ENCODE data around the gene DYNLT1. TPM values are rescaled to one million over a fixed set of nuclear protein-coding genes. Genes with fewer than 3 reads are reported as not detected.
A peak's percentile ranks its signal among the peaks of the same experiment; 100 is the strongest.
"Not testable (repeated sequence)": the region's sequence is repeated elsewhere in the genome, so short reads cannot be mapped to it uniquely, and the experiment has no call there.

Gene DYNLT1
- total RNA-seq, 2 experiments from 2014 or later = 70.9 to 74.2 TPM

GRCh38 chr6:158638324-158638854 lies 6.2 kb downstream of the DYNLT1 start:
- H3K36me3 Mint-ChIP-seq = peaks cover 68% of the 10 kb centered on the region
- no peak for DNase-seq
- H3K27me3 Mint-ChIP-seq = no peaks in the 10 kb centered on the region
- peaks cover 70% of the 10 kb centered on the region for H3K4me1 Mint-ChIP-seq
- H3K9me3 Mint-ChIP-seq = no peaks in the 10 kb centered on the region
- H3K27ac Mint-ChIP-seq = peak overlapping the region; percentile 39
- H3K4me3 Mint-ChIP-seq = no peak overlapping the region

- DNase-seq = no peak
- Mint-ChIP-seq H3K4me3 (no peak overlapping the region), H3K36me3 (peaks cover 62% of the 10 kb centered on the region), H3K4me1 (peaks cover 59% of the 10 kb centered on the region), H3K27ac (no peak overlapping the region), H3K27me3 (no peaks in the 10 kb centered on the region), H3K9me3 (no peaks in the 10 kb centered on the region)
These were observed 7.8 kb downstream of the DYNLT1 start for GRCh38 chr6:158636778-158637177.

GRCh38 chr6:158635427-158636073 lies 9.0 kb downstream of the DYNLT1 start:
- no peaks in the 10 kb centered on the region for H3K27me3 Mint-ChIP-seq
- peaks cover 61% of the 10 kb centered on the region for H3K4me1 Mint-ChIP-seq
- no peaks in the 10 kb centered on the region for H3K9me3 Mint-ChIP-seq
- H3K36me3 Mint-ChIP-seq = peaks cover 60% of the 10 kb centered on the region
- H3K27ac Mint-ChIP-seq = peak overlapping the region; percentile 68
- DNase-seq = no peak
- no peak overlapping the region for H3K4me3 Mint-ChIP-seq

GRCh38 chr6:158634695-158635426 lies 9.7 kb downstream of the DYNLT1 start:
- Mint-ChIP-seq H3K36me3 (peaks cover 56% of the 10 kb centered on the region), H3K9me3 (no peaks in the 10 kb centered on the region), H3K27me3 (no peaks in the 10 kb centered on the region), H3K4me3 (no peak overlapping the region), H3K4me1 (peaks cover 58% of the 10 kb centered on the region), H3K27ac (peak overlapping the region; percentile 77)
- DNase-seq = no peak

- H3K27me3 Mint-ChIP-seq = no peaks in the 10 kb centered on the region
- H3K4me3 Mint-ChIP-seq = no peak overlapping the region
- peaks cover 54% of the 10 kb centered on the region for H3K36me3 Mint-ChIP-seq
- H3K27ac Mint-ChIP-seq = peak overlapping the region; percentile 16
- DNase-seq = no peak
- H3K4me1 Mint-ChIP-seq = peaks cover 50% of the 10 kb centered on the region
- no peaks in the 10 kb centered on the region for H3K9me3 Mint-ChIP-seq
These were observed 11.4 kb downstream of the DYNLT1 start for GRCh38 chr6:158633127-158633526.

- peaks cover 50% of the 10 kb centered on the region for H3K4me1 Mint-ChIP-seq
These were observed 11.9 kb downstream of the DYNLT1 start for GRCh38 chr6:158632538-158633119.

GRCh38 chr6:158631678-158632537 lies 12.6 kb downstream of the DYNLT1 start:
- DNase-seq = no peak
- no peak overlapping the region for H3K4me3 Mint-ChIP-seq

More at GRCh38 chr6:158632538-158633119, 11.9 kb downstream of the DYNLT1 start:
- H3K36me3 Mint-ChIP-seq = peaks cover 56% of the 10 kb centered on the region
- peak overlapping the region; percentile 5 for H3K27ac Mint-ChIP-seq
- not testable (repeated sequence) for H3K9me3 Mint-ChIP-seq, DNase-seq, H3K4me3 Mint-ChIP-seq, H3K27me3 Mint-ChIP-seq

GRCh38 chr6:158630938-158631616 lies 13.5 kb downstream of the DYNLT1 start:
- H3K4me3 Mint-ChIP-seq = no peak overlapping the region
- no peaks in the 10 kb centered on the region for H3K9me3 Mint-ChIP-seq
- H3K4me1 Mint-ChIP-seq = peaks cover 36% of the 10 kb centered on the region
- peaks cover 48% of the 10 kb centered on the region for H3K36me3 Mint-ChIP-seq
- H3K27ac Mint-ChIP-seq = peak overlapping the region; percentile 61
- DNase-seq = no peak
- H3K27me3 Mint-ChIP-seq = no peaks in the 10 kb centered on the region

More at GRCh38 chr6:158631678-158632537, 12.6 kb downstream of the DYNLT1 start:
- Mint-ChIP-seq H3K27ac (peak overlapping the region; percentile 61), H3K36me3 (peaks cover 53% of the 10 kb centered on the region), H3K27me3 (no peaks in the 10 kb centered on the region), H3K9me3 (no peaks in the 10 kb centered on the region), H3K4me1 (peaks cover 45% of the 10 kb centered on the region)

GRCh38 chr6:158629367-158630221 lies 14.9 kb downstream of the DYNLT1 start:
- Mint-ChIP-seq H3K27me3 (no peaks in the 10 kb centered on the region), H3K36me3 (peaks cover 37% of the 10 kb centered on the region), H3K27ac (peak overlapping the region; percentile 67), H3K4me3 (no peak overlapping the region), H3K9me3 (no peaks in the 10 kb centered on the region), H3K4me1 (peaks cover 23% of the 10 kb centered on the region)
- no peak for DNase-seq

GRCh38 chr6:158628542-158628941 lies 16.0 kb downstream of the DYNLT1 start:
- no peak overlapping the region for H3K4me3 Mint-ChIP-seq
- H3K27me3 Mint-ChIP-seq = no peaks in the 10 kb centered on the region
- DNase-seq = no peak
- H3K4me1 Mint-ChIP-seq = peaks cover 23% of the 10 kb centered on the region
- H3K36me3 Mint-ChIP-seq = peaks cover 34% of the 10 kb centered on the region
- H3K27ac Mint-ChIP-seq = no peak overlapping the region
- H3K9me3 Mint-ChIP-seq = no peaks in the 10 kb centered on the region

- Mint-ChIP-seq H3K27ac (no peak overlapping the region), H3K4me1 (peaks cover 22% of the 10 kb centered on the region), H3K36me3 (peaks cover 30% of the 10 kb centered on the region), H3K27me3 (no peaks in the 10 kb centered on the region), H3K4me3 (no peak overlapping the region), H3K9me3 (no peaks in the 10 kb centered on the region)
- DNase-seq = no peak
These were observed 16.7 kb downstream of the DYNLT1 start for GRCh38 chr6:158627940-158628211.

GRCh38 chr6:158627168-158627939 lies 17.2 kb downstream of the DYNLT1 start:
- Mint-ChIP-seq H3K27ac (no peak overlapping the region), H3K27me3 (no peaks in the 10 kb centered on the region), H3K36me3 (peaks cover 27% of the 10 kb centered on the region), H3K4me3 (no peak overlapping the region), H3K4me1 (peaks cover 25% of the 10 kb centered on the region), H3K9me3 (no peaks in the 10 kb centered on the region)
- no peak for DNase-seq
